ENCODE data around the gene RBMS3.

RBMS3 gene

GRCh38 chr3:29889215-29889614, 608.3 kb downstream of the RBMS3 start:
- no peak for DNase-seq (ENCODE audit: low read depth in 3 of 3)

GRCh38 chr3:29890801-29891200, 609.9 kb downstream of the RBMS3 start:
- DNase-seq (ENCODE audit: low read depth in 3 of 3), result no peak

DNA sequence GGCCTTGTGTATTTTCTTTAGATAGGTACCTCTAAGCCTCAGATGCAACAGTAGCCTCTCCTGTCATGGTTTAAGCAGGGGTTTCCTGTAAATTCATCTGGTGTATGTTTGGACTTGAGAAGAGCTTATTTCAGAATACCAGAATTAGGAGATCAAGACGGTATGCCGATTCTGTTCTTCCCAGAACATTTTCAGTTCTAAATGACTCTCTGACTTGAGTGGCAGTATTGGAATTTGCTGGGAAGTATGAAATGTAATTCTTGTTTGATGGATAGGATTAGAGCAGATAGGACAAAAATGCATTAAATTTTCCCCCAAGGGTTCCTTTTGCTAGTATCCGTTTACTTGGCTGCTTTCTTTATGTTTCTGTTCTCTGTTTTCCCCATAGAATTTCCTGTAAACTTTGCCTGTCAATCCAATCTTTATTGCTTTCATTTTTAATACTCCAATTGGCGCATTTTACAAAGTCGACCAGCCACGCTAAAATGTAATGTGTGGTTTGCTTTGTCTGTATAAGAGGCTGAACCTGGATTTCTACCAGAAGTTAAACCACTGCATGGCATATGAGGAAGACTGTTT, 612.2 kb downstream of the RBMS3 start:
- no peak for DNase-seq (ENCODE audit: low read depth in 3 of 3)

GRCh38 chr3:29896856-29897255, 616.0 kb downstream of the RBMS3 start:
- no peak for DNase-seq (ENCODE audit: low read depth in 3 of 3)

DNA sequence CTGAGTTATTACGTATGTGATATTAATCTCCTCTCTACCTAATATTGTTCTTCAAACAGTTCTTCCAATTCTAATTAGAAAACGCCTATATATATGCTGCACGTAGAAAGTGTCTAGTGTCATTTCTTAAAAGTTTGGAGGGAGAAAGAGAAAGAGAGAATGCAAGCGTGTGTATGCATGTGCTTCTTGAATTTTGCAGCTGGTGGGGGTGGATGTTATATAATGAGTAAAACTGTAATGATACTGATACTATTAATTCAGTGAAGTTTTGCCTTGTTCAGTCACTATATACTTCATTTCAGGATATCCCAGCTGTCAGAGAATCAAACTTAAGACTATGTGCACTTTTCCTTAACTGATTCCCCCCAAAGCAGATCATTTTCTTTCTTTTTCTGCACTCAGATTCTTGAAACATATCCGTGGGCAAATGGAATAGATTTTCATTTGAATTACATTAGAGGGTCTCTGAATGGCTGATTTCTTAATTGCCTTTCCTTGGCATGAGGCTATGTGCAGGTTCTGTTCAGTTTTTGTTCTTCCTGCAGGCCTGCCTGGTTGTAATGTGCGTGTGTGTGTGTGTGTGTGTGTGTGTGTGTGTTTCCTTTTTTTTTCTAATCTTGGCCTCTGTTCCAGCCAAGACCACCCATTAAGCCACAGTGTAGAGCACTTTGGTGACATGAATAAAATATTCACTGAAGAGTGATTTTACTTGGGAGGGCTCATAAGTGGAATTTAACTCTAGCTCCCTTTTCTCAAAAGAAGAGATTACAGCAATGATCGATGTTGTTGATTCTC, 617.5 kb downstream of the RBMS3 start:
- no peak for DNase-seq (ENCODE audit: low read depth in 3 of 3)

GRCh38 chr3:29899021-29899420, 618.1 kb downstream of the RBMS3 start:
- no peak for DNase-seq (ENCODE audit: low read depth in 3 of 3)

DNA sequence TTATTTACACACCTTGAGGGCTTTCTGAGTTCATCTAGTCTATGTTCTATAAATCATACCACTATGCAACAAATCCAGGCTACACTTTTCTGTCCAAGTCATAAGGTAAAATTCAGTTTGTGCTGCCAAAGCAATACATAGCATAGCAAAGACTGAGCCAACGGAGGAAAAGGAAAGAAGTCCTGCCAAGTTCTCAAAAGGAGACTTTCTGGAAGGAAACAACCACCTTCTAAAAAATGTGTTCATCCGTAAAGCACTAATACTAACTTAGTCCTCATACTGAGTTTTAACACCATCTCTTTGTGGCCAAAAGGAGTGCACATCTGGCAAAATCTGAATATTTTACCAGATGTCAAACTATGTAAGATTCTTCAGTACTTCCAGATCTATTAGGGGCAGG, 620.2 kb downstream of the RBMS3 start:
- DNase-seq (ENCODE audit: low read depth in 3 of 3), result no peak

DNA sequence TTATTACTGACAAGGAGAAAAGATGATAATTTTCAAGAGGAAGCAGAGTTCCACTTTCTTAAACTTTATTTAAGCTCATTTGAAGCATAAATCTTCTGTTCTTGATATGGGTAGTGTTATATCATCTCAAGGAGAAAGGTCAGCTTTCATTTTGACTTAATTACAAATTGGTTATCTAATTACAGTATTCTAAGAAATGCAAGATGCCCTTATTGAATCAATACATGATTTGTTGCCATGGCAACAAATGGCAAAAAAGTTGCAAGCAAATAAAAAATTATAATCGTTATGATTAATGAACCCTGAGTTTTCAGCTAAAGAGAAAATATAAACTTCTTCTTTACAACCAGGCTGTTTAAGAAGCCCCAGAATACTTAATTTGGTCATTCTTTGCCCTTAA, 622.7 kb downstream of the RBMS3 start:
- no peak for DNase-seq (ENCODE audit: low read depth in 3 of 3)

DNA sequence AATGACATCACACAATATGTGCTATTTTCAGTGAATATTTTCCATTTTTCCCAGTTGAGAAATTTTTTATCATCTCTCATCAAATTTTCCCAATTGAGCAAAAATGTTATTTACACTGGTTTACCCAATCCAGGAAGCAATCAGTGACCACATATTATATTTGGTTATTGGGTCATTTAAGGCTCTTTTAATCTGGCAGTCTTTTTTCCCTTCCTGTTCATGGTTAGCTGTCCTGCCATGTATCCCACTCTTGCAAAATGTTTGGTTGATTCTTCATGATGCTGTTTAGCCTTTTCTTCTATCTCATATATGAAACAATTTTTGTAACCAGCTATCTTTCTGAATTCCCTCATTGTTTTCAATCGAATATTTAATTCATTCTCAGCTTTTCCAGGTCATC, 626.0 kb downstream of the RBMS3 start:
- no peak for DNase-seq (ENCODE audit: low read depth in 3 of 3)

DNA sequence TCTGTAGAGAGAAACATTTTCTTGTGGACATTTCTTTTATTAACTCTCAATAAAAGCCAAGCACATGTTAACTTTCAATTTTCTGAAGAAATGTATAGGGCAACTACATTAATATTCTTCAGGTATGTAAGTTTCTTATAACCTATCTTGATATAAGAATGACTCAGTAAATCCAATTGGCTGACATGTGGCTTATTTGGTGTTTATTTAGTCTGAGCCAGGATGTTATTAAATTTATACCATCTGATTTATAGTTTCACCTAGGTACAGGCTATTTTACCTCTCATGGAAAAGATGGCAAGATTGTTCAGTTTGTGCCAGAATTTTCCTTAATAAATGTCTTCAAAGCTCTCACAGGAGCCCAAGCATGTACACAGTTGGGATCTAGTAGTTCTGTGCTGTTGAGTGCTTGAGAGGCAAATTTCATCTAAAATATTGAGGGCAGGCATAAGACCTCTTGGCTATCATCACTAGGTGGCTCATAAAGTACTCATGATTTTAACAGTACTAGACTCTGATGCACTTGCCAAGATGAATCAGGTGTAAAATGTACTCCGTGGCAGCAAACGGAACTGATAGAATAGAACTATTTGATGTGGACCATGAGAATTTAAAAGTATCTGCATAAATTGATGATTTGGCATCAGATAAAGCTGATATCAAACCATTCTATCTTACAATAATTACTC, 631.9 kb downstream of the RBMS3 start:
- DNase-seq (ENCODE audit: low read depth in 3 of 3), result no peak

DNA sequence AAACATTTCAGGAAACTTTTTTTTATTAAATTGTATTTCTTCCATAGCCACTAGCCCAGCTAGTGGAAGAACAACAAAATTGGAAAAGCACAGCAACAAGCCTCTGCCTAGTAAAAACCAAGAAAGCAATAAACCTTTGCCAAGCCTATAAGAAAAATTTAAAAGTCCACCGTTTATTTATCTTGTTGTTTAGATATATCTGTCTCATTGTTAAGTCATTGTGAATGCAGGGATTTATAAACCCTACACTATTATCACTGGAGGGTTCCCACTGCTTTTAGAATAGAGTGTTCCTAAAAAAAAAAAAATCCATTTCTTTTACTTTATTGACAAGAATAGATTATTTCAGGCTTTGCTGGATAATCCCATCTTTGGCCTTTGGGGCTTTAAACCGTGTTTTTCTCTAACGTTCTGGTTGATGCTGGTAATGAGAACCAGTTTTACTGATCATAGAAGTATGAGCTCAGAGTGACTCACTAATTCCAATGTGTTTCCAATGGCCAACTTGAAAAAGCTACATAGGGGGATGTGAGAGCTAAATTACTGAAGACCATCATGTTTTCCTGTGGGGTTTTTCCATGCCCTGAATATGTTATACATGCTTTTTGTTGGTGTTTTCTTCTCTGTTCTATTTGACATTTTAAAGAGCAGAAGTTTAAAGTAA, 634.1 kb downstream of the RBMS3 start:
- no peak for DNase-seq (ENCODE audit: low read depth in 3 of 3)

GRCh38 chr3:29919571-29919970, 638.7 kb downstream of the RBMS3 start:
- no peak for DNase-seq (ENCODE audit: low read depth in 3 of 3)

DNA sequence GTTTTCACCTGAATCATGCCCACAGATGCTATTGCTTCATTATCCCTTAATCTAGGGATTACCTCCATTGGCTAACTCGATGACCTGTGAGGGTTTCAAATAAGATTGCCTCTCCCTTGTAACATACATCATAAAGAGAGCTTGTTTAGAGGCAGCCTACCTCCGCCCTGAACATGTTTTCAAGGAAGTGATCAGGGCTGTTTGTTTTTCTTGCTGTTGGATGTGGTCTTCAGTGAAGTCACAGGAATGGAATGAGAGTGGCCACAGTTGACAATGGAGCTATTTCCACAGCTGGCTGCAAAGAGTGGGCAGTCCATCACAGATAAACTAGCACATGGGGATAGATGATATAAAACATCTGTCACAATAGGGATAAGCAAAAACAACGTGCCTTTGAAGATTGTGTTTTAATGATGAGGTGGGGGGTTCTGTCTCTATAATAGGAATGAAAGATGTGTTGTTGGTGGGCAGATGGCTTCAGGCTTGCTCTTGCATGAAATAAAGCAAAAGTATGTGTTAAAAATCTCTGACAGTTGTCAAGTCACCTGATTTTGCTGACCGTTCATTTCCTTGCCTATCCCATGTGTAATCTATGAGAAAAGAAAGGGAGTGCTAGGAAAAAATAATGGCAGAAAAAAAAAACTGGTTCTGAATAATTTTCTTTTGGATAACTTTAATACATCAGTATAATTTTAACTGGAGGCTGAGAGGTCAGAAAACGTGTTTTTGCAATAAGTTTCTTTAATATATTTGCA, 642.3 kb downstream of the RBMS3 start:
- DNase-seq (ENCODE audit: low read depth in 3 of 3), result no peak

DNA sequence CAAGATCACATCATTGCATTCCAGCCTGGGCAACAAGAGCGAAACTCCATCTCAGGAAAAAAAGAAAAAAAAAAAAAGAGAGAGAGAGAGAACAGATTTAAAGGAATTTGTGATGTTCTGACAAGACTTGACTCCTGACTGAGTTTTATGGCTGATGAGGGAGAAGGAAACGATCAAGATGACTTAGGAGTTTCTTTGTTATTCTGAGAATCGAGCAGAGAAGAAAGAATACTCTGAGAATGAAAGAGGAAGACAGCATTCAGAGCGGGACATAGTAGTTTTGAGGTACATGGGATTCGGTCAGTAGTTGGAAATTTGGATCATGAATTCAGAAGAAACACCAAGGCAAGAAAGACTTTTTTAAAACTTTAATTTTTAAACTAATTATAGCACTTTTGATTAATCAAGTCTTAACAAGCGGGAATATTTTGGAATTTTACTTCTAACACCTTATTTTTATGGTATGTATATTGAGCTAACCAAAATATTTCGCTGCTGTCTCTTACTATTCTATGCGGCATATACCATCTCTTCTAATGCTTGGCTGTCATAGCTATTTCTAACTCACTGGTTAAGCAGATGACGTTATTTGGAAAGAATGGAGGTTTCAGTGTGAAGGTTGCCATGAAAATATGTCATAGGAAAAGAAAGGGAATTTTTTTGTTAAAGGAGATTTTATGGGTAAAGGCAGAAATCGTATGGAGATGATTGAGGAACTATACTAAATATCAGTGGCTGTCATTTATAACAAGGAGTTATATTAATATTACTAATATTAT, 644.1 kb downstream of the RBMS3 start:
- DNase-seq (ENCODE audit: low read depth in 3 of 3), result no peak

- no peak for DNase-seq (ENCODE audit: low read depth in 3 of 3)
These were observed 645.5 kb downstream of the RBMS3 start for GRCh38 chr3:29926378-29926777.

- no peak for DNase-seq (ENCODE audit: low read depth in 3 of 3)
These were observed 651.9 kb downstream of the RBMS3 start for GRCh38 chr3:29932696-29933325.

DNA sequence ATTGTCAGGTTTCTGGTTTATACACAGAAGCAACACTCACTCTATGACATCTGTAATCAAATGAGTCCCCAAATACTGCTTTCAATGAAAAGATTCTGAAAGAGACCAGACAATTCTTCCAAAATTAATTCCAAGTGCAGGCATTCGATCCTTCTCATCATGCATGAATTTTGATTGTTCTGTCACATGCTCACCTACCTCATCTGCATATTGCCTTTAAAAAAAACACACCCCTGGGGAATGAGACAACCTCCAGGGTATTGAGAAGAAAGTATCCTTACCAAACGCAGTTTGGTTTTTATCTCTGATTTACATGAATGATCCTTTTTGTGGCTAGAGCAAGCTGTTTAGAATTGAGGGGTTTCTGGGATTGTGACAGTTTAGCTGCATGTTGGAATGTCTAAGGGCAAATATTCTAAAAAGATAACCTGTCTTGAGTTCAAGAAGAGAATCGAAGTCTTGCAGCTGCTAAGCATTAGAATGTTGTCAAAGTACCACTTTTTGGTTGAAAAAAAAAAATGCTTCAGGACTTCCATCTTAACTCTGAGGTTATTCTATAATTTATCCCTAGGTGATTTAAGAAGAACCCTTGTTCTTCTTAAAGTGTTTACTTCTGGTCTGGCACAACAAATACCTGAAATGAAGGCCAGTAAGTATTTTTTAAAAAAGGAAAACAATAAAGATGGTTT, 653.1 kb downstream of the RBMS3 start:
- DNase-seq (ENCODE audit: low read depth in 3 of 3), result no peak

DNA sequence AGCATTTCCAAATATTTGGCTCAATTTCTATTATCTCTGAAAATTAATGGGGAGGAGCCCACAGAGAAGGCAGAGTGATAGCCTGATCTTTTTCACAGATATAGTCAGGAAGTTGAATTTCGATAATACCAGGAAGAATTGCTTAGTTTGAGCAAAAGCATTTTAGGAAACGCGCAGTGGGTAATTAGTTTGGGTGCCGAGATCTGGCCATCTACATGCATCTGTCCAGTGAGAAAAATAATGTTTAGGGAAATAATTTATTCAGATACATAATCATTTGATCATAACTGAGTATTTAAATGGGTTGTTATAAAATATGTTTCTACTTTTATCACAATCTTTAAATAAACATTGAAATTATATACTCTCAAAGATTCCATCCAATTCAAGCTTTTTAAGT, 653.9 kb downstream of the RBMS3 start:
- no peak for DNase-seq (ENCODE audit: low read depth in 3 of 3)

DNA sequence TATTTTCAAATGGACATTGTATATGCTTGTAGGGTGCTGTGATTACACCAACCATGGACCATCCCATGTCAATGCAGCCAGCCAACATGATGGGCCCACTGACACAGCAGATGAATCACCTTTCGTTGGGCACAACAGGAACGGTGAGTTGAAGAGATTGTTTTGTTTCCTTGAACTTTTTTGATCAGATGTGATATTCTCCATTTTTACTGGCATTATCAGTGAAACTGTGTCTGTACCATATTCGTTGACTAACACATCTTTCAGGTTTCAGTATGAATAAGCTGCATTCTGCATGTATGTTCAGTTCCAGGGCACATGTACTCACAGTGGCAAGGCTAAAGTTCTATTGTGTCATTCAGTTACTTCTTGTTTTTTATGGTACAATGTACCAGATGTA, 655.2 kb downstream of the RBMS3 start:
- no peak for DNase-seq (ENCODE audit: low read depth in 3 of 3)

GRCh38 chr3:29936766-29937165, 655.9 kb downstream of the RBMS3 start:
- no peak for DNase-seq (ENCODE audit: low read depth in 3 of 3)

Data from stimulated activated CD4-positive, alpha-beta T cell treated with anti-CD3 and anti-CD28 coated beads, TNF-alpha, amount 100 ng/mL, for 48 hours (primary cell).